H1 (cell line): ENCODE results near the gene ZNF316. TPM values are rescaled to one million over a fixed set of nuclear protein-coding genes. Genes with fewer than 3 reads are reported as not detected.

ENCODE experiments used
- CTCF ChIA-PET: fragments of 300-600 bp; sonication (Branson Sonifier 250); formaldehyde crosslinking; loops from one replicate; lab custom pipeline; 2021; ENCODE audit not compliant: partially characterized antibody; lab: Charles Lee
- POLR2A ChIA-PET: fragments of 300-600 bp; sonication (Branson Sonifier 250); formaldehyde crosslinking; loops from one replicate; lab custom pipeline; 2021; ENCODE audit warnings: inconsistent platforms; ENCODE audit not compliant: partially characterized antibody; lab: Charles Lee
- DNase-seq, 2 experiments: peaks; one replicate each; pipeline versions ENCODE4 v3.0.0 to v3.0.0-alpha.2; 2010 to 2022; ENCODE audit warnings: low spot score in 2 of 2, low read depth in 1 of 2, mixed read lengths in 1 of 2
- FAIRE-seq: peaks from 2 replicates; lab custom pipeline; 2011; peaks lifted over from hg19 to GRCh38; lab: Jason Lieb, UNC
- H2AFZ ChIP-seq: 2 replicates; pipeline ENCODE4 v1.8.1; 2012; ENCODE audit warnings: low read length, inconsistent platforms
- H2AK5ac ChIP-seq: 2 replicates; pipeline ENCODE4 v1.6.1; 2013; ENCODE audit warnings: low read depth, low read length
- H2BK120ac ChIP-seq: replicated peaks from 2 replicates; pipeline ENCODE3; 2013; ENCODE audit warnings: low read depth, low read length, inconsistent platforms
- H2BK12ac ChIP-seq: 2 replicates; pipeline ENCODE4 v1.6.1; 2013; ENCODE audit warnings: low read depth, low read length
- H2BK15ac ChIP-seq: 2 replicates; pipeline ENCODE4 v1.6.1; 2013; ENCODE audit warnings: low read length
- H2BK20ac ChIP-seq: 2 replicates; pipeline ENCODE4 v1.6.1; 2013; ENCODE audit warnings: low read length
- H2BK5ac ChIP-seq: 2 replicates; pipeline ENCODE4 v1.6.1; 2013; ENCODE audit warnings: low read depth, low read length
- H3K14ac ChIP-seq: 2 replicates; pipeline ENCODE4 v1.6.1; 2013; ENCODE audit warnings: inconsistent platforms; ENCODE audit not compliant: insufficient read length
- H3K18ac ChIP-seq: 2 replicates; pipeline ENCODE4 v1.6.1; 2013; ENCODE audit warnings: low read length; ENCODE audit errors: extremely low read depth
- H3K23ac ChIP-seq: 2 replicates; pipeline ENCODE4 v1.6.1; 2013; ENCODE audit warnings: inconsistent platforms; ENCODE audit not compliant: insufficient read length
- H3K23me2 ChIP-seq: 2 replicates; pipeline ENCODE4 v1.6.1; 2013; ENCODE audit warnings: low read depth, low read length
- H3K27ac ChIP-seq: 2 replicates; pipeline ENCODE4 v1.6.1; 2011; ENCODE audit warnings: low read depth, low read length, inconsistent platforms
- H3K27me3 ChIP-seq, 4 experiments: replicated peaks in 1 of 4; 1 replicate in 1 of 4; 2 replicates in 3 of 4; pipeline versions ENCODE4 v1.6.1 to v1.8.1; 2011 to 2013; ENCODE audit warnings: low read length in 3 of 4, mild to moderate bottlenecking in 3 of 4, inconsistent platforms in 2 of 4, mixed read lengths in 2 of 4, moderate library complexity in 1 of 4; ENCODE audit not compliant: control insufficient read depth in 3 of 4, insufficient read depth in 3 of 4; ENCODE audit errors: extremely low read depth in 1 of 4
- H3K36me3 ChIP-seq, 4 experiments: 2 replicates each; pipeline versions ENCODE4 v1.6.1 to v1.8.1; 2011 to 2013; ENCODE audit warnings: mild to moderate bottlenecking in 4 of 4, low read length in 3 of 4, moderate library complexity in 2 of 4, control low read depth in 1 of 4, inconsistent platforms in 1 of 4; ENCODE audit not compliant: insufficient read depth in 4 of 4, control insufficient read depth in 2 of 4
- H3K4ac ChIP-seq: replicated peaks from 2 replicates; pipeline ENCODE3; 2013; ENCODE audit warnings: low read length, low read depth, mixed read lengths, inconsistent platforms; ENCODE audit not compliant: insufficient read length
- H3K4me1 ChIP-seq, 4 experiments: replicated peaks in 1 of 4; 1 replicate in 1 of 4; 2 replicates in 3 of 4; pipeline versions ENCODE4 v1.6.1 to v1.8.1; 2011 to 2013; ENCODE audit warnings: low read length in 3 of 4, inconsistent platforms in 2 of 4, mixed read lengths in 1 of 4; ENCODE audit not compliant: insufficient read depth in 4 of 4, control insufficient read depth in 3 of 4
- H3K4me2 ChIP-seq, 2 experiments: 2 replicates each; pipeline versions ENCODE4 v1.6.1 to v1.8.1; 2011 to 2013; ENCODE audit warnings: low read depth in 2 of 2, low read length in 2 of 2, control low read depth in 1 of 2, inconsistent platforms in 1 of 2, mild to moderate bottlenecking in 1 of 2; ENCODE audit not compliant: insufficient read depth in 1 of 2
- H3K4me3 ChIP-seq, 4 experiments: fragments of 200-600, 300-600 bp in 1 of 4; sonication (generic), shearing (Covaris generic), sonication (Bioruptor Twin) in 1 of 4; 2 replicates each; pipeline versions ENCODE4 v1.5.1 to v1.8.1; 2011 to 2016; ENCODE audit warnings: low read length in 4 of 4, low read depth in 3 of 4, control low read depth in 2 of 4, inconsistent platforms in 2 of 4, mild to moderate bottlenecking in 2 of 4, mixed read lengths in 1 of 4, moderate library complexity in 1 of 4; ENCODE audit not compliant: insufficient read depth in 2 of 4; ENCODE audit errors: extremely low read depth in 1 of 4
- H3K56ac ChIP-seq: replicated peaks from 2 replicates; pipeline ENCODE3; 2013; ENCODE audit warnings: low read depth, mild to moderate bottlenecking, mixed read lengths, low read length, inconsistent platforms; ENCODE audit not compliant: insufficient read length
- H3K79me1 ChIP-seq: 2 replicates; pipeline ENCODE4 v1.6.1; 2013; ENCODE audit warnings: low read depth, low read length, control low read depth
- H3K79me2 ChIP-seq, 2 experiments: 2 replicates each; pipeline versions ENCODE4 v1.6.1 to v1.8.1; 2012 to 2013; ENCODE audit warnings: low read length in 2 of 2, mild to moderate bottlenecking in 2 of 2, inconsistent platforms in 1 of 2; ENCODE audit not compliant: insufficient read depth in 2 of 2, control insufficient read depth in 1 of 2
- H3K9ac ChIP-seq, 4 experiments: replicated peaks in 1 of 4; 1 replicate in 1 of 4; 2 replicates in 3 of 4; pipeline versions ENCODE4 v1.6.1 to v1.8.1; 2011 to 2013; ENCODE audit warnings: low read depth in 3 of 4, low read length in 3 of 4, control low read depth in 2 of 4, mild to moderate bottlenecking in 2 of 4, moderate library complexity in 2 of 4, inconsistent platforms in 1 of 4; ENCODE audit errors: extremely low read depth in 1 of 4
- H3K9me3 ChIP-seq, 2 experiments: 2 replicates each; pipeline versions ENCODE4 v1.6.1 to v1.8.1; 2012 to 2013; ENCODE audit warnings: mild to moderate bottlenecking in 2 of 2, moderate library complexity in 2 of 2, control low read depth in 1 of 2, inconsistent platforms in 1 of 2, low read depth in 1 of 2, low read length in 1 of 2, mixed read lengths in 1 of 2; ENCODE audit not compliant: insufficient read depth in 2 of 2
- H4K20me1 ChIP-seq, 2 experiments: replicated peaks in 1 of 2; 2 replicates each; pipeline versions ENCODE3 to v1.8.1; 2011 to 2013; ENCODE audit warnings: inconsistent platforms in 2 of 2, low read length in 2 of 2, mild to moderate bottlenecking in 1 of 2; ENCODE audit not compliant: insufficient read depth in 2 of 2, control insufficient read depth in 1 of 2
- H4K5ac ChIP-seq: 2 replicates; pipeline ENCODE4 v1.6.1; 2013; ENCODE audit warnings: low read length, low read depth, mixed read lengths, inconsistent platforms; ENCODE audit not compliant: insufficient read length
- H4K8ac ChIP-seq: 2 replicates; pipeline ENCODE4 v1.8.0; 2013; ENCODE audit warnings: mild to moderate bottlenecking, moderate library complexity, low read length, inconsistent platforms; ENCODE audit not compliant: insufficient read depth; ENCODE audit errors: extremely low read depth
- H4K91ac ChIP-seq: replicated peaks from 2 replicates; pipeline ENCODE3; 2013; ENCODE audit warnings: low read length, mixed read lengths, inconsistent platforms; ENCODE audit not compliant: insufficient read length
- CEBPB ChIP-seq: IDR thresholded peaks from 2 replicates; pipeline ENCODE4 v1.6.1; 2012; ENCODE audit warnings: low read depth, low read length
- CTBP2 ChIP-seq: IDR thresholded peaks from 2 replicates; pipeline ENCODE4 v1.7.0; 2011; ENCODE audit warnings: borderline replicate concordance, mild to moderate bottlenecking, moderate library complexity, mixed read lengths, low read length; ENCODE audit not compliant: insufficient read depth, insufficient read length
- HDAC6 ChIP-seq: IDR thresholded peaks from one replicate; pipeline ENCODE4 v1.7.1; 2012; ENCODE audit warnings: low read depth, mild to moderate bottlenecking, inconsistent platforms, low read length, moderate library complexity
- KDM1A ChIP-seq: fragments of 200-600, 300-600 bp; sonication (generic); IDR thresholded peaks from 2 replicates; pipeline ENCODE4 v1.7.1; 2016; ENCODE audit warnings: mild to moderate bottlenecking, low read length, borderline replicate concordance
- MAX ChIP-seq: IDR thresholded peaks from 2 replicates; pipeline ENCODE4 v1.6.1; 2012; ENCODE audit warnings: inconsistent platforms
- SIX5 ChIP-seq: IDR thresholded peaks from 2 replicates; pipeline ENCODE4 v1.6.1; 2011; ENCODE audit warnings: mild to moderate bottlenecking, low read depth, low read length
- USF2 ChIP-seq: IDR thresholded peaks from 2 replicates; pipeline ENCODE4 v1.6.1; 2011; ENCODE audit warnings: low read length, improper control_type of control experiment
- ZNF274 ChIP-seq: IDR thresholded peaks from 2 replicates; pipeline ENCODE4 v1.7.0; 2012; ENCODE audit warnings: low read length, borderline replicate concordance; ENCODE audit errors: extremely low read depth
- WGBS, 2 experiments: shearing (Covaris generic) in 1 of 2; methylation state at CpG; one replicate each; pipeline versions ENCODE4 v1.1.6 to v1.1.7; 2013 to 2015; ENCODE audit warnings: low lambda C conversion rate in 2 of 2, mixed read lengths in 2 of 2, inconsistent platforms in 1 of 2, low coverage in 1 of 2, missing lambda C conversion rate in 1 of 2; ENCODE audit not compliant: insufficient replicate concordance in 2 of 2, insufficient coverage in 1 of 2, insufficient read length in 1 of 2; ENCODE audit errors: extremely low coverage in 1 of 2, missing lambda C conversion rate in 1 of 2; 5-methylcytosine and 5-hydroxymethylcytosine counted together
- polyA plus RNA-seq, 7 experiments: library from polyadenylated mRNA; depleted of rRNA in 3 of 7; stranded (reverse) in 5 of 7; unstranded in 2 of 7; fragments of >200 nt in 5 of 7; fragments of 200-250 nt in 2 of 7; gene quantifications; 1 replicate in 5 of 7; 2 replicates in 1 of 7; 4 replicates in 1 of 7; pipeline versions ENCODE4 v1.2.1 to v1.2.3, GENCODE V29; 2011 to 2013; ENCODE audit warnings: missing spikeins in 2 of 7, mixed read lengths in 2 of 7
- total RNA-seq: library from RNA; stranded (reverse); fragmentation: NEBNext Ultra II Directional; extraction: Animal tissue kit (Norgen Biotek cat#: 25700); gene quantifications from 2 replicates; pipeline ENCODE4 v1.2.1, GENCODE V29; 2021

The ZNF316 gene
- total and polyA plus RNA-seq, 2 of the 8 experiments (the other 6 are each of a cell fraction or from before 2014, with no cell fraction given), result 3.6 to 13.7 TPM

- ChIA-PET CTCF (interaction anchor here (0.6 to 1.6 kb wide), 3 partner anchors 9 to 24 kb away, joined by 3 to 4 read pairs (median 3); no protein-coding TSS in a partner anchor), POLR2A (interaction anchor here (0.6 kb wide), 2 partner anchors 8 to 55 kb away, joined by 3 read pairs; no protein-coding TSS in a partner anchor)
- H3K18ac ChIP-seq, result no peak overlapping the region
- H3K27me3 ChIP-seq, result no peaks in the 10 kb centered on the region
- H2BK5ac ChIP-seq, result no peak overlapping the region
- H2AK5ac ChIP-seq, result no peak overlapping the region
- no peak overlapping the region for H3K14ac ChIP-seq
- H3K36me3 ChIP-seq, result peaks cover 2 to 12% (median 5%) of the 10 kb centered on the region in 4 experiments; a peak in 7 of 8 replicates
- H3K9me3 ChIP-seq, result no peaks in the 10 kb centered on the region
- H3K4me3 ChIP-seq, result no peak overlapping the region
- H4K20me1 ChIP-seq, result peaks cover 2 to 4% of the 10 kb centered on the region in 2 experiments
- no peak overlapping the region; a peak in 1 of 7 replicates for H3K9ac ChIP-seq
- no peak for FAIRE-seq
- 0 out of 7 replicates have a peak, but pooled peaks cover 0 to 2% (median 0%) of the 10 kb centered on the region in 4 experiments for H3K4me1 ChIP-seq
- H2AFZ ChIP-seq, result no peak overlapping the region
- H3K23me2 ChIP-seq, result no peaks in the 10 kb centered on the region
- no peaks in the 10 kb centered on the region for H3K79me1 ChIP-seq
- H3K4ac ChIP-seq, result no peak overlapping the region
- no peak overlapping the region; the same call in 1 of the 2 replicates for H4K8ac ChIP-seq
- H3K4me2 ChIP-seq, result no peak overlapping the region
- H3K23ac ChIP-seq, result no peak overlapping the region
- H3K79me2 ChIP-seq, result no peaks in the 10 kb centered on the region
- H4K5ac ChIP-seq, result no peak overlapping the region
- WGBS, 2 experiments, result 95% methylated on average over 10 of the region's 10 CpGs; no CpG with 5 or more reads in 1 of the 2 experiments
- no peak overlapping the region for H2BK20ac ChIP-seq
- H2BK15ac ChIP-seq, result no peak overlapping the region
- no peak for DNase-seq
- H2BK120ac ChIP-seq, result no peak overlapping the region
- H4K91ac ChIP-seq, result no peak overlapping the region
- no peak overlapping the region for H3K56ac ChIP-seq
- H3K27ac ChIP-seq, result no peak overlapping the region
- no peak overlapping the region for H2BK12ac ChIP-seq
- no peak for TF ChIP-seq MAX
- no peak for TF ChIP-seq HDAC6
- TF ChIP-seq ZNF274, result no peak
- TF ChIP-seq SIX5, result no peak
- TF ChIP-seq CTBP2, result no peak
- no peak for TF ChIP-seq CEBPB
- TF ChIP-seq USF2, result no peak
- no peak for TF ChIP-seq KDM1A
Observed at GRCh38 chr7:6604458-6604857, 32.7 kb upstream of the ZNF316 start.
